HepG2 (cell line): Measurements from ENCODE around the gene SEMA3F. TPM values are rescaled to one million over a fixed set of nuclear protein-coding genes. Genes with fewer than 3 reads are reported as not detected.

Experiments
- KLF15 ChIP-seq: sonication (generic); formaldehyde crosslinking; IDR thresholded peaks from 2 replicates; pipeline ENCODE4 v1.8.1; 2023; ENCODE audit warnings: borderline replicate concordance, mild to moderate bottlenecking, inconsistent platforms, missing genetic modification reagents, mixed read lengths
- MBD4 ChIP-seq: IDR thresholded peaks from 2 replicates; pipeline ENCODE4 v1.6.1; 2012; ENCODE audit warnings: low read length, inconsistent platforms, borderline replicate concordance
- PTBP1 ChIP-seq: fragments of 200-400 bp; formaldehyde crosslinking; IDR thresholded peaks from 2 replicates; pipeline ENCODE4 v1.6.1; 2018; ENCODE audit warnings: low read length, low read depth; ENCODE audit not compliant: poor library complexity, severe bottlenecking
- RFXANK ChIP-seq: IDR thresholded peaks from 2 replicates; pipeline ENCODE4 v1.6.1; 2016
- STAT5B ChIP-seq: sonication (generic); formaldehyde crosslinking; IDR thresholded peaks from 2 replicates; pipeline ENCODE4 v1.4.0; 2020; ENCODE audit warnings: missing genetic modification reagents
- ZEB1 ChIP-seq: IDR thresholded peaks from 2 replicates; pipeline ENCODE4 v1.6.1; 2012; ENCODE audit warnings: mild to moderate bottlenecking, low read depth, inconsistent platforms; ENCODE audit not compliant: insufficient replicate concordance
- ZNF224 ChIP-seq: sonication (generic); formaldehyde crosslinking; IDR thresholded peaks from 2 replicates; pipeline ENCODE4 v1.5.0; 2020; ENCODE audit warnings: mild to moderate bottlenecking, missing genetic modification reagents
- ZNF337 ChIP-seq: sonication (generic); formaldehyde crosslinking; IDR thresholded peaks from 2 replicates; pipeline ENCODE4 v1.5.1; 2020; ENCODE audit warnings: missing genetic modification reagents, low read depth, mild to moderate bottlenecking, borderline replicate concordance
- ZNF670 ChIP-seq: sonication (generic); formaldehyde crosslinking; IDR thresholded peaks from 2 replicates; pipeline ENCODE4 v1.8.0; 2022; ENCODE audit warnings: mild to moderate bottlenecking, missing genetic modification reagents, borderline replicate concordance
- ZNF772 ChIP-seq: sonication (generic); formaldehyde crosslinking; IDR thresholded peaks from 2 replicates; pipeline ENCODE4 v1.5.0; 2020; ENCODE audit warnings: mild to moderate bottlenecking, missing genetic modification reagents
- ZNF781 ChIP-seq: sonication (generic); formaldehyde crosslinking; IDR thresholded peaks from 2 replicates; pipeline ENCODE4 v1.5.1; 2020; ENCODE audit warnings: borderline replicate concordance, mild to moderate bottlenecking, missing genetic modification reagents; ENCODE audit errors: not compliant biosample characterization
- polyA plus RNA-seq, 8 experiments: library from polyadenylated mRNA; depleted of rRNA in 3 of 8; stranded (reverse) in 7 of 8; unstranded in 1 of 8; fragments of >200 nt; fragmentation: Illumina TruSeq in 4 of 8; extraction: Trizol in 4 of 8; gene quantifications; 2 replicates each; pipeline versions ENCODE4 v1.2.1 to v1.2.3, GENCODE V29; 2011 to 2016; ENCODE audit warnings: low read depth in 4 of 8, missing spikeins in 1 of 8, mixed read lengths in 1 of 8; ENCODE audit not compliant: insufficient read depth in 1 of 8
- total RNA-seq, 5 experiments: library from RNA; depleted of rRNA; stranded (reverse); fragments of >200 nt; fragmentation: Illumina TruSeq; extraction: Trizol; gene quantifications; 2 replicates each; pipeline ENCODE4 v1.2.3, GENCODE V29; 2016; ENCODE audit warnings: low read depth in 1 of 5
- TF ChIP-seq, protein P1 (sequence below): sonication (generic); formaldehyde crosslinking; IDR thresholded peaks from 2 replicates; pipeline ENCODE4 v1.4.0; 2020; ENCODE audit warnings: missing genetic modification reagents
- TF ChIP-seq, protein P2 (sequence below): sonication (generic); formaldehyde crosslinking; IDR thresholded peaks from 2 replicates; pipeline ENCODE4 v1.4.0; 2020; ENCODE audit warnings: missing genetic modification reagents
- TF ChIP-seq, protein P3 (sequence below): sonication (generic); formaldehyde crosslinking; IDR thresholded peaks from 2 replicates; pipeline ENCODE4 v1.5.0; 2020; ENCODE audit warnings: missing genetic modification reagents, mild to moderate bottlenecking, borderline replicate concordance
- TF ChIP-seq, protein P4 (sequence below), 2 experiments: IDR thresholded peaks; 2 replicates each; pipeline ENCODE4 v1.6.1; 2011 to 2012; ENCODE audit warnings: low read length in 2 of 2, borderline replicate concordance in 1 of 2, low read depth in 1 of 2, mild to moderate bottlenecking in 1 of 2, moderate library complexity in 1 of 2
- TF ChIP-seq, protein P5 (sequence below): sonication (generic); formaldehyde crosslinking; IDR thresholded peaks from 2 replicates; pipeline ENCODE4 v1.5.1; 2020; ENCODE audit warnings: mild to moderate bottlenecking, missing genetic modification reagents, moderate library complexity

Gene SEMA3F
- total and polyA plus RNA-seq, 2 of the 13 experiments (the other 11 are each of a cell fraction or from before 2014, with no cell fraction given), result 7.6 to 17.2 TPM

DNA sequence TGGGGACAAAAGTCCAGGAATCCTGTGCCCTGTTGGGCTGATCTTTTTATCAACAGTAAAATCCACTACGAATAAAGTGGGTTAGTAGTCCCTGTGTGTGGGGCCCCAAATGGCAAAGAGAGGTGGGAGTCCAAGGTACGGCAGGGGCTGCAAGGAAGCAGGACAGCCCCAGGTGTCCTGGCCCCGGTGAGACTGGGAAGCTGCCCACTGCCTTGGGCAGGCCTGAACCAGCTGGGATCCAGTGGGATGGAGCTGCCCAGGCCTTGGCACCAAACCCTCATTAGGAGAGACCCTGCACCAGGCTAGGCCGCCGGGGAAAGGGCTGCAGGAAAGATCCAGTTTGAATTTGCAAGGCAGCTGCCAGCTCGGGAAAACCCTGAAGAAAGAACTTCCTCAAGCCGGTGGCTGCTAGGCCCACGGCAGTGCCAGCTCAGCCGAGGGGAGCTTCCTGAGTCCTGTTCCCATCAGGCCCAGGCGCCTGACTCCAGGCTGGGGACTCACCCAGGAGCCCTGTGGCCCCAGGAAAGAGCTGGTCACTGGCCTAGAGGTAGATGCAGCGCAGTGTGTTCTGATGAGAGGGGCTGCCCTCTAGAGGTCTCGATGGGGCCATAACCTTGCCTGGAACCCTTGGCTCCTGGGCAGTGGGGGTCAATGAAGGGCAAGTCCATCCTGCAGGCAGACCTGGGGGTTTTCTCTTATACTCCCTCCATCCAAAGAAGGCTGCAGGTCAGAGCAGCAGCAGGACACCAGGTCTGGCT lies 66.5 kb downstream of the SEMA3F start (continued):
- no peak for TF ChIP-seq PTBP1
- TF ChIP-seq, protein P1, sequence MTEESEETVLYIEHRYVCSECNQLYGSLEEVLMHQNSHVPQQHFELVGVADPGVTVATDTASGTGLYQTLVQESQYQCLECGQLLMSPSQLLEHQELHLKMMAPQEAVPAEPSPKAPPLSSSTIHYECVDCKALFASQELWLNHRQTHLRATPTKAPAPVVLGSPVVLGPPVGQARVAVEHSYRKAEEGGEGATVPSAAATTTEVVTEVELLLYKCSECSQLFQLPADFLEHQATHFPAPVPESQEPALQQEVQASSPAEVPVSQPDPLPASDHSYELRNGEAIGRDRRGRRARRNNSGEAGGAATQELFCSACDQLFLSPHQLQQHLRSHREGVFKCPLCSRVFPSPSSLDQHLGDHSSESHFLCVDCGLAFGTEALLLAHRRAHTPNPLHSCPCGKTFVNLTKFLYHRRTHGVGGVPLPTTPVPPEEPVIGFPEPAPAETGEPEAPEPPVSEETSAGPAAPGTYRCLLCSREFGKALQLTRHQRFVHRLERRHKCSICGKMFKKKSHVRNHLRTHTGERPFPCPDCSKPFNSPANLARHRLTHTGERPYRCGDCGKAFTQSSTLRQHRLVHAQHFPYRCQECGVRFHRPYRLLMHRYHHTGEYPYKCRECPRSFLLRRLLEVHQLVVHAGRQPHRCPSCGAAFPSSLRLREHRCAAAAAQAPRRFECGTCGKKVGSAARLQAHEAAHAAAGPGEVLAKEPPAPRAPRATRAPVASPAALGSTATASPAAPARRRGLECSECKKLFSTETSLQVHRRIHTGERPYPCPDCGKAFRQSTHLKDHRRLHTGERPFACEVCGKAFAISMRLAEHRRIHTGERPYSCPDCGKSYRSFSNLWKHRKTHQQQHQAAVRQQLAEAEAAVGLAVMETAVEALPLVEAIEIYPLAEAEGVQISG (CRISPR knock-in tag), result peak; percentile 63
- TF ChIP-seq, protein P2, sequence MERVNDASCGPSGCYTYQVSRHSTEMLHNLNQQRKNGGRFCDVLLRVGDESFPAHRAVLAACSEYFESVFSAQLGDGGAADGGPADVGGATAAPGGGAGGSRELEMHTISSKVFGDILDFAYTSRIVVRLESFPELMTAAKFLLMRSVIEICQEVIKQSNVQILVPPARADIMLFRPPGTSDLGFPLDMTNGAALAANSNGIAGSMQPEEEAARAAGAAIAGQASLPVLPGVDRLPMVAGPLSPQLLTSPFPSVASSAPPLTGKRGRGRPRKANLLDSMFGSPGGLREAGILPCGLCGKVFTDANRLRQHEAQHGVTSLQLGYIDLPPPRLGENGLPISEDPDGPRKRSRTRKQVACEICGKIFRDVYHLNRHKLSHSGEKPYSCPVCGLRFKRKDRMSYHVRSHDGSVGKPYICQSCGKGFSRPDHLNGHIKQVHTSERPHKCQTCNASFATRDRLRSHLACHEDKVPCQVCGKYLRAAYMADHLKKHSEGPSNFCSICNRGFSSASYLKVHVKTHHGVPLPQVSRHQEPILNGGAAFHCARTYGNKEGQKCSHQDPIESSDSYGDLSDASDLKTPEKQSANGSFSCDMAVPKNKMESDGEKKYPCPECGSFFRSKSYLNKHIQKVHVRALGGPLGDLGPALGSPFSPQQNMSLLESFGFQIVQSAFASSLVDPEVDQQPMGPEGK (CRISPR knock-in tag), result peak; percentile 63
- TF ChIP-seq ZNF781 (CRISPR knock-in tag), result peak; percentile 40
- peak; percentile 64 for TF ChIP-seq ZNF772 (CRISPR knock-in tag)
- TF ChIP-seq, protein P3, sequence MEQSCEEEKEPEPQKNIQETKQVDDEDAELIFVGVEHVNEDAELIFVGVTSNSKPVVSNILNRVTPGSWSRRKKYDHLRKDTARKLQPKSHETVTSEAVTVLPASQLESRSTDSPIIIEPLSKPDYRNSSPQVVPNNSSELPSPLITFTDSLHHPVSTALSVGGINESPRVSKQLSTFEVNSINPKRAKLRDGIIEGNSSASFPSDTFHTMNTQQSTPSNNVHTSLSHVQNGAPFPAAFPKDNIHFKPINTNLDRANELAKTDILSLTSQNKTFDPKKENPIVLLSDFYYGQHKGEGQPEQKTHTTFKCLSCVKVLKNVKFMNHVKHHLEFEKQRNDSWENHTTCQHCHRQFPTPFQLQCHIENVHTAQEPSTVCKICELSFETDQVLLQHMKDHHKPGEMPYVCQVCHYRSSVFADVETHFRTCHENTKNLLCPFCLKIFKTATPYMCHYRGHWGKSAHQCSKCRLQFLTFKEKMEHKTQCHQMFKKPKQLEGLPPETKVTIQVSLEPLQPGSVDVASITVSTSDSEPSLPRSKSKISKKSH (CRISPR knock-in tag), result no peak
- TF ChIP-seq STAT5B (CRISPR knock-in tag), result no peak
- TF ChIP-seq ZNF224 (CRISPR knock-in tag), result no peak
- TF ChIP-seq, protein P4, sequence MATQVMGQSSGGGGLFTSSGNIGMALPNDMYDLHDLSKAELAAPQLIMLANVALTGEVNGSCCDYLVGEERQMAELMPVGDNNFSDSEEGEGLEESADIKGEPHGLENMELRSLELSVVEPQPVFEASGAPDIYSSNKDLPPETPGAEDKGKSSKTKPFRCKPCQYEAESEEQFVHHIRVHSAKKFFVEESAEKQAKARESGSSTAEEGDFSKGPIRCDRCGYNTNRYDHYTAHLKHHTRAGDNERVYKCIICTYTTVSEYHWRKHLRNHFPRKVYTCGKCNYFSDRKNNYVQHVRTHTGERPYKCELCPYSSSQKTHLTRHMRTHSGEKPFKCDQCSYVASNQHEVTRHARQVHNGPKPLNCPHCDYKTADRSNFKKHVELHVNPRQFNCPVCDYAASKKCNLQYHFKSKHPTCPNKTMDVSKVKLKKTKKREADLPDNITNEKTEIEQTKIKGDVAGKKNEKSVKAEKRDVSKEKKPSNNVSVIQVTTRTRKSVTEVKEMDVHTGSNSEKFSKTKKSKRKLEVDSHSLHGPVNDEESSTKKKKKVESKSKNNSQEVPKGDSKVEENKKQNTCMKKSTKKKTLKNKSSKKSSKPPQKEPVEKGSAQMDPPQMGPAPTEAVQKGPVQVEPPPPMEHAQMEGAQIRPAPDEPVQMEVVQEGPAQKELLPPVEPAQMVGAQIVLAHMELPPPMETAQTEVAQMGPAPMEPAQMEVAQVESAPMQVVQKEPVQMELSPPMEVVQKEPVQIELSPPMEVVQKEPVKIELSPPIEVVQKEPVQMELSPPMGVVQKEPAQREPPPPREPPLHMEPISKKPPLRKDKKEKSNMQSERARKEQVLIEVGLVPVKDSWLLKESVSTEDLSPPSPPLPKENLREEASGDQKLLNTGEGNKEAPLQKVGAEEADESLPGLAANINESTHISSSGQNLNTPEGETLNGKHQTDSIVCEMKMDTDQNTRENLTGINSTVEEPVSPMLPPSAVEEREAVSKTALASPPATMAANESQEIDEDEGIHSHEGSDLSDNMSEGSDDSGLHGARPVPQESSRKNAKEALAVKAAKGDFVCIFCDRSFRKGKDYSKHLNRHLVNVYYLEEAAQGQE (IDR thresholded peaks at IDR 0.05; ENCODE audit: borderline replicate concordance in 1 of 2, low read depth in 1 of 2, low read length in 2 of 2), result no peak
- no peak for TF ChIP-seq ZNF337 (CRISPR knock-in tag)
- TF ChIP-seq KLF15 (CRISPR knock-in tag), result no peak; the same call in 1 of the 2 replicates
- TF ChIP-seq RFXANK (CRISPR knock-in tag), result no peak
- TF ChIP-seq MBD4, result no peak
- peak; percentile 28 for TF ChIP-seq ZEB1
- TF ChIP-seq, protein P5, sequence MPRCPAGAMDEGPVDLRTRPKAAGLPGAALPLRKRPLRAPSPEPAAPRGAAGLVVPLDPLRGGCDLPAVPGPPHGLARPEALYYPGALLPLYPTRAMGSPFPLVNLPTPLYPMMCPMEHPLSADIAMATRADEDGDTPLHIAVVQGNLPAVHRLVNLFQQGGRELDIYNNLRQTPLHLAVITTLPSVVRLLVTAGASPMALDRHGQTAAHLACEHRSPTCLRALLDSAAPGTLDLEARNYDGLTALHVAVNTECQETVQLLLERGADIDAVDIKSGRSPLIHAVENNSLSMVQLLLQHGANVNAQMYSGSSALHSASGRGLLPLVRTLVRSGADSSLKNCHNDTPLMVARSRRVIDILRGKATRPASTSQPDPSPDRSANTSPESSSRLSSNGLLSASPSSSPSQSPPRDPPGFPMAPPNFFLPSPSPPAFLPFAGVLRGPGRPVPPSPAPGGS (CRISPR knock-in tag), result peak; percentile 68
- 0 out of 2 replicates have a peak, but pooled peaks have one; percentile 42 for TF ChIP-seq ZNF670 (CRISPR knock-in tag)
